Left lobe of liver (tissue), 2 donors: Measurements from ENCODE around the gene DLEC1. TPM values are rescaled to one million over a fixed set of nuclear protein-coding genes. Genes with fewer than 3 reads are reported as not detected.
A peak's percentile ranks its signal among the peaks of the same experiment; 100 is the strongest.
"Not testable (repeated sequence)": the region's sequence is repeated elsewhere in the genome, so short reads cannot be mapped to it uniquely, and the experiment has no call there.

ENCODE experiments used
- ATAC-seq: fragments of 200-7000 bp; cut with Tn5 transposase; one replicate; pipeline ENCODE4 v1.9.1; 2020; ENCODE audit warnings: mild to moderate bottlenecking, moderate library complexity
- DNase-seq: peaks from one replicate; pipeline ENCODE4 v3.0.0-alpha.2; 2020; ENCODE audit warnings: low spot score
- total RNA-seq: library from RNA; stranded (reverse); gene quantifications from one replicate; pipeline ENCODE4 v1.2.1, GENCODE V29; 2021
- donor health status: DM: no; HTN: no; CAD: no; lungs with moderate emphysema.
- donor health status: DM: no; HTN: yes; CAD: no.

DLEC1 gene
- total RNA-seq, 1 donor from 2014 or later, result 0.05 TPM

GRCh38 chr3:38135621-38136277, 96.7 kb downstream of the DLEC1 start:
- ATAC-seq, result not testable (repeated sequence)
- peak; percentile 45 for DNase-seq

- DNase-seq, result peak; percentile 56
- no peak for ATAC-seq
Observed at GRCh38 chr3:38136393-38136776, 97.4 kb downstream of the DLEC1 start.

- ATAC-seq (peak; percentile 80), DNase-seq (peak; percentile 100)
Observed at GRCh38 chr3:38136777-38137614, 98.0 kb downstream of the DLEC1 start, which contains the start of gene ACAA1. TSS of gene ACAA1 (minus strand) at chr3:38137127. CDS start at chr3:38137035, 92 bp downstream.

GRCh38 chr3:38137615-38138348, 98.8 kb downstream of the DLEC1 start:
- ATAC-seq (no peak), DNase-seq (peak; percentile 60)

GRCh38 chr3:38138349-38139190, 99.6 kb downstream of the DLEC1 start, which contains the start of gene MYD88:
TSS of gene MYD88 (plus strand) at chr3:38138661. CDS start at chr3:38138701, 40 bp downstream.
- DNase-seq, result peak; percentile 81
- peak; percentile 46 for ATAC-seq

GRCh38 chr3:38139191-38139590, 100.2 kb downstream of the DLEC1 start:
- DNase-seq (no peak), ATAC-seq (no peak)

- peak; percentile 40 for DNase-seq
- no peak for ATAC-seq
Observed at GRCh38 chr3:38139652-38140051, 100.6 kb downstream of the DLEC1 start.

GRCh38 chr3:38140326-38141172, 101.5 kb downstream of the DLEC1 start:
- no peak for ATAC-seq
- DNase-seq, result peak; percentile 46

- DNase-seq (peak; percentile 43), ATAC-seq (no peak)
Observed at GRCh38 chr3:38141173-38141951, 102.4 kb downstream of the DLEC1 start.

- ATAC-seq, result no peak
- no peak for DNase-seq
Observed at GRCh38 chr3:38141952-38142273, 102.9 kb downstream of the DLEC1 start.

GRCh38 chr3:38142959-38143358, 104.0 kb downstream of the DLEC1 start:
- ATAC-seq (no peak), DNase-seq (no peak)

GRCh38 chr3:38143511-38143910, 104.5 kb downstream of the DLEC1 start:
- ATAC-seq (no peak), DNase-seq (no peak)

- ATAC-seq (no peak), DNase-seq (no peak)
Observed at GRCh38 chr3:38146504-38146903, 107.5 kb downstream of the DLEC1 start.

- ATAC-seq (no peak), DNase-seq (no peak)
Observed at GRCh38 chr3:38147421-38147820, 108.4 kb downstream of the DLEC1 start.

- ATAC-seq (no peak), DNase-seq (no peak)
Observed at GRCh38 chr3:38148311-38148882, 109.4 kb downstream of the DLEC1 start.

- no peak for DNase-seq
- ATAC-seq, result no peak
Observed at GRCh38 chr3:38149708-38150107, 110.7 kb downstream of the DLEC1 start.

GRCh38 chr3:38150780-38151528, 111.9 kb downstream of the DLEC1 start:
- no peak for ATAC-seq
- DNase-seq, result no peak
